DMS53 treated with DMSO at 0.1 percent for 48 hours (cell line): ENCODE data around the gene TSPAN5.
"Not testable (repeated sequence)": the region's sequence is repeated elsewhere in the genome, so short reads cannot be mapped to it uniquely, and the experiment has no call there.

Experiments
- DNase-seq: peaks from one replicate; lab custom pipeline; 2025; ENCODE audit not compliant: unreplicated experiment; lab: John Stamatoyannopoulos, UW

The TSPAN5 gene

DNA sequence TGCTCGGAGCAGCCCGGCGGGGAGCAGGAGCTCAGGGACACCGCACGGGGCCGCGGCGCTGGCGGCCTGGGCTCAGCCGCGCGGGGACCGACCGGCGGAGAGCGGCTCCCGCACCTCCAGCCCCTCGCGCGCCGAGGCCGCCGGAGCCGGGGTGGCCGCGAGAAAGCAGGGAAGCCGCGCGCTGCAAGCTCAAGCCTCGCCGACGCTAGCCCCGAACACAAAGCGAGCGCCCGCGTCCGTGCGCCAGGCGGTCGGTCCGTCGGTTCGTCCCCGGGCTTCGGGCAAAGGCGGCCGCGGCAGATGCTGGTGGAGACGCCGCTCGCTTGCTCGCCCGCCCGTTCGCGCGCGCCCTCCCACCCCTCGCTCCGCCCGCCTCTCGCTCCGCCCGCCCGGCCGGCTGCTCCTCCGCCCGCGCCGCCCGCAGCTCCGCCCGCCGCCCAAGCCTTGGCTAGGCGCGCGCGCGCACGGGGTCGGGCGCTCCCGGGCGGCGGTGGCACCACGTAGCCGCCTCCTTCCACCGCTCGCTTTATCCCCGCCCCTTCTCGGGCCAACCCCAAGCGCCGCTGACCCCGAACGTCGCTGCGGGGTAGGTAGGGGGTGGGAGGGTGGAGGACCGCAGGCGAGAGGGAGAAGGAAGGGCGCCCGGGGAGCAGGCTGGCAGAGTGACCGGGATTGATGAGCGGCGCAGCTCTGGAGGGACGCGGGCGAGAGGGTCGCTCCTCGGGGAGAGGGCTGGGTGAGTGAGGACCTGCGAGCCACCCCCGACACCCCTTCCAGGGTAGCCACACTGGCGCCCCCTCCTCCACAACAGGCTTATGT lies at the start of gene TSPAN5:
TSPAN5 (minus strand) TSS at position 325 of the 819 bp plus-strand sequence.
- DNase-seq, result peak; percentile 57

DNA sequence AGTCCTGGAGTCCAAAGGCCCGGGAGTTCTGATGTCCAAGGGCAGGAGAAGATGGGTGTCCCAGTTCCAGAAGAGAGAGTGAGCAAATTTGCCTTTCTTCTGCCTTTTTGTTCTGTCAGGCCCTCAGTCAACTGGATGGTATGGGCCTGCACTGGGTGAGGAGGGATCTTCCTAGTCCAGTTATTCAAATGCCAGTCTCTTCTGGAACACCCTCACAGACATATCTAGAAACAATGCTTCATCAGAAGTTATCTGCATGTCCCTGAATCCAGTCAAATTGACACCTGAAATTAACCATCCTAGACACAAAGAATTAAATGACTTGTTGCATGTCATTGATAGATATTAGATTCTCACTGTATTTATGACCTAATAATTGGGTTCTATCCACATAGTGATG lies 48.5 kb upstream of the TSPAN5 start:
- DNase-seq, result no peak

GRCh38 chr4:98706200-98706813 lies 47.9 kb upstream of the TSPAN5 start:
- DNase-seq, result no peak

DNA sequence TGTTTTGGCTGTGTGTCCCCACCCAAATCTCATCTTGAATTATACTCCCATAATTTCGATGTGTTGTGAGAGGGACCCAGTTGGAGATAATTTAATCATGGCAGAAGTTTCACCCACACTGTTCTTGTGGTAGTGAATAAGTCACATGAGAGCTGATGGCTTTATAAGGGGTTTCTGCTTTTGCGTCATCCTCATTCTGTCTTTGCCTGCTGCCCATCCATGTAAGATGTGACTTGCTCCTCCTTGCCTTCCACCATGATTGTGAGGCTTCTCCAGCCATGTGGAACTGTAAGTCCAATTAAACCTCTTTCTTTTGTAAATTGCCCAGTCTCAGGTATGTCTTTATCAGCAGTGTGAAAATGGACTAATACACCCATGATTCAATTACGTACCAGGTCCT lies 47.2 kb upstream of the TSPAN5 start:
- DNase-seq, result not testable (repeated sequence)

- no peak for DNase-seq
Observed at GRCh38 chr4:98700656-98701055, 42.2 kb upstream of the TSPAN5 start.

DNA sequence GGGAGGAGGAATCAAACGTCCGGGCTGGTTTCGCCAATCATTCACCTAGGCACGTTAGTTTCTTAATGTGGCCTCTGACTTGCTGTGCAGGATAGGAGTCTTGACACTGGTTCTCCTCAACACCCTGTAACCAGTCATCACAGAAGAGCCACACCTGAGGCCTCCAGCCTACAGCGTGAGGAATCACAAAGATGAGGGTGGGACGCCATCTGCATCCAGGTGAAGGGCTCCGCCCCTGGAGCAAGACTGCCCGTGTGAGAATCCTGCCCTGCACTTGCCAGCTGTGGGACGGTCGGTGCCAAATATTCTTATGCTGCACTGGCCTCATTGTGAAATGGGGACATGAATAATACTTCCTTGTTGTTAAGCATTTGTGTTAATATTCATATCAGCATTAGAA lies 35.7 kb upstream of the TSPAN5 start:
- DNase-seq, result no peak

DNA sequence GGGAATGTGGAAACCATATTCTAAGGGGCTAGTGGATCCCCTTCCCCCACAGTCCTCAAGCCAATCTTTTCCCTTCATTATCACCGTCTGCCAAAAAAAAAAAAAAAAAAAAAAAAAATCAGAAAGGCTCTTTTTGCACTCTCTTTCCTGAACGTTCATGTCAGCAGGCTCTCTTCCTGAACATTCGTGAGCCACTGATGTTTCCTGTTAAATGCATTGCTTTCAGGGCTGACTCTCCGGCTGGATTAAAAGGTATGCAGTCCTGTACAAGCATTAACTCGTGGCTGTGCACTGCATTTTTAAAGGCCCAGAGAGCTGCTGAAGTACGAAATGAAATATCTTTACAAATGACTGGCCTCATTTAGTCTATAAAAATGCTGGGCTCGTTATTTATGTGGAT lies 34.0 kb upstream of the TSPAN5 start:
- no peak for DNase-seq

DNA sequence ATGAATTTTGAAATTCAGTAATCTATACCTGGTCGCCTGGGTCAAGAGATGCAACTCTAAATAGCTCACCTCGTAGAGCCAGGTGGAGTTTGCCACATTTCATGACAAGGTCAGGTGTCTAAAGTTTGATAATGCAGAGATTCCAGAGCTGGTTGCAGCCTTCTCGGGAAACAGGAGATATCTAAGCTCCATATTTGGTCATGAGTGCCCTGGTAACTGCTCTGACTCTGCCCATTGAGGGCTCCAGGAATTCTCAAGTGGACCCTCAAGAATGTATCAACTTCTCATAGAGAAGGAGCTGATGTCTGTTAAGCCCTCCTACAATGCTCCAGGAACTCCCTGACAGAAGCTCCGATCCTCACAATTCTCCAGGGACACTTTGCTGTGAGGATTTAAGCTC lies 33.2 kb upstream of the TSPAN5 start:
- DNase-seq, result no peak

DNA sequence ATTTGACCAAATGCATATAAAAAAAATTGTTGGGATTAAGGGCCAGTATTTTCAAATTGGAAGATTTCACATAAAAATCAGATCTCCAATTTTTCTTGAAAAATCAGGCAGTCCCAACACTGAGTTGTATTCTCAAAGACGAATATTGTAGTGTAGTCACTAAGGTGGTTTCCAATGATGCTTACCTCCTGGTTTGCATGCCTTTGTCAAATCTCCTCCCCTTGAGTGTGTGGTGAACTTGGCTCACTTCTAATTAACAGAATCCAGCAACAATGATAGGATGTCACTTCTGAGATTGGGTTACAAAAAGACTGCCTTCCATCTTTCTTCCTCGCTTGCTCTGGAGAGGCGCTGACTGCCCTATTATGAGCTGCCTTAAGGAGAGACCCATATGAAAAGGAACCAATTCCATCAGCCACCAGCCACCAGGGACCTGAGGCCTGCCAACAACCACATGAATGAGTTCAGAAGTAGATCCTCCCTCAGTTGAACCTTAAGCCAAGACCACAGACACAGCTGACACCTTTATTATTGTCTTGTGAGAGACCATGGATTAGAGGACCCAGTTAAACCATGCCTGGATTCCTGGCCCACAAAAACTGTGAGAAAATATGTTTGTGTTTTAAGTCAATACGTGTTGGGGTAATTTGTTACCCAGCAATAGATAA lies 31.2 kb upstream of the TSPAN5 start:
- DNase-seq, result no peak

GRCh38 chr4:98688411-98689290 lies 30.2 kb upstream of the TSPAN5 start:
- DNase-seq, result peak; percentile 1

DNA sequence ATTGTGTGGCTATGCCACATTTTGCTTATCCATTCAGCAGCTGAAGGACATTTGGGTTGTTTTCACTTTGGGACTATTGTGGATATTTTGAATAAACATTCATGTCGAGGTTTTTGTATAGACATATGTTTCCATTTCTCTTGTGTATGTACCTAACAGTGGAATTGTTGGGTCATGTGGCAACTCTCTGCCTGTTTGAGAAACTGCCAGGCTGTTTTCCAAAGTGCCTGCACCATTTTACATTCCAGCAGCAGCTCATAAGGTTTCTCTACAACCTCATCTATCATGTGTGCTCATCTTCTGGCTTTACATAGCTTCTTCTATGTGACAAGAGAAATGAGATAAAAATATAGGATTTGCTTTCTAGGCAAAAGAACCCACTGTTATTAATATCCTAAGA lies 29.5 kb upstream of the TSPAN5 start:
- DNase-seq, result no peak

- DNase-seq, result no peak
Observed at GRCh38 chr4:98686847-98687246, 28.4 kb upstream of the TSPAN5 start.

- no peak for DNase-seq
Observed at GRCh38 chr4:98686043-98686707, 27.8 kb upstream of the TSPAN5 start.

DNA sequence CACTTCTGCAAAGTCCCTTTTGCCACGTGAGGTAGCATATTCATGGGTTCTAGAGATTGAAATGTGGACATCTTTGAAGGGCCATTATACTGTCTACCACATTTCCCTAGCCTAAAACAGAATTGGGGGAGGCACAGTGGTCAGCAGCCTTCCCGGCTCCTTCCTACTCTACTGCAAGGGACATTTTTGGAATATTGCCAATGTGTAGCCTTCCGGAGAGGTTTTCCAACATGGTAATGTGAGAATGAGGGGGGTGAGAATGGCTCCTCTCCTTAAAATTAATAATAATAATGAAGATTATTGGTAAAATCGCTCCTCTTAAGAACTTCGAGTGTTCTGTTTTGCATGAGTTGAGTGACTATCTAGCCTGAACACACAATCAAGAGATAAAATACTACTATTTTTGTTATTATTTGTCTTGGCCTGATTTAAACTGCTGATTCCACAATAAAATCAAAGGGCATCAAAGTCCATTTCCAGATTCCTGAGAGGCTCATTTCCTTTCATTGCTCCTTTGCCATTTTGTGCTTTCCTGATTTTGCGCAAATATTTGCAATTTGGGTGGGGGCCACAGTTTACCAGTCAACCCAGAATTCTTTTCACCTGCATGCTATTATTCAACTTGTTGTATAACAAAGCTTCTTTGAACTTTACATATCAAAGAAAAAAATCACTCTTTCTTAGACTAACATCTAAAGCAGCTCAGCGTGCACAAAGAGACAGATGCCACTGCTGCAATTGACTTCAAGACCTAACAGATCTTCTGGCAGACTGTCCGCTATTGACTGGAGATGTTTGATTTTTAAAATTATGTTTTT lies 27.0 kb upstream of the TSPAN5 start:
- DNase-seq, result no peak

GRCh38 chr4:98682719-98683118 lies 24.3 kb upstream of the TSPAN5 start:
- no peak for DNase-seq

- no peak for DNase-seq
Observed at GRCh38 chr4:98680806-98681205, 22.4 kb upstream of the TSPAN5 start.

DNA sequence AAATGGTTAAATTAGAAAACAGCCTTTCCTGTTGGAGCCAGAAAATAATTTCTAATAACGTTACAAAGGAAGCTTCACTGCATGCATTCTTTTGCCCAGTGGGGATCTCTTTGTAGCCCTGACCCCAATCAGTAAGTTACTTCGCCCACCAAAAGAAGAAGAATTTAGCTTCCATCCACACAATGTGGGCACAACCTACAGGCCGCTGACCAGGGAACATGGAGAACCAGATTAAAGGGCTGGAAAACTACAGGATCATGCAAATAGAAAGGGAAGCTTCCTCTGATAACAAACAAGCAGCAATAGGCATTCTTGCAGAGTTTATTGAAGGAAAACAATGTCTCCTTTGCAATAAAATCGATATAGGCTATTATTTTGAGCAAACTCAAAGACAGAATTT lies 21.3 kb upstream of the TSPAN5 start:
- no peak for DNase-seq

DNA sequence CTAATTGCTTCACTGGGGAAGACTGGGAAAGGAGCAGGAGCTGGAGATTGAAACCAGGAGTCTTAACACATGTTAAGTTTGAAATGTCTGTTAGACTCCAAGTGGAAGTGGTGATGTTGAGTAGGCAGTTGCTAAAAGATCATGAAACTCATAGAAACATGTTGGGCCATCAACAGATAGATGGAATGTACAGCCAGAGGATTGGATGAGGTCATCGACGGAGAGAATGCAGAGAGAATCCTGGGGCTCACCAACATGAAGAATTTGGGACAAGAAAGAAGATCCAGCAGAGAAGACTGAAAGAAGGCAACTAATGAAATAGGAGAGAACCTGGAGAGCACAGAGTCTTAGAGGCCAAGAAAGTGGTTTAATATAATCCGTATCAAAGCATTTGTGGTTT lies 19.4 kb upstream of the TSPAN5 start:
- no peak for DNase-seq

DNA sequence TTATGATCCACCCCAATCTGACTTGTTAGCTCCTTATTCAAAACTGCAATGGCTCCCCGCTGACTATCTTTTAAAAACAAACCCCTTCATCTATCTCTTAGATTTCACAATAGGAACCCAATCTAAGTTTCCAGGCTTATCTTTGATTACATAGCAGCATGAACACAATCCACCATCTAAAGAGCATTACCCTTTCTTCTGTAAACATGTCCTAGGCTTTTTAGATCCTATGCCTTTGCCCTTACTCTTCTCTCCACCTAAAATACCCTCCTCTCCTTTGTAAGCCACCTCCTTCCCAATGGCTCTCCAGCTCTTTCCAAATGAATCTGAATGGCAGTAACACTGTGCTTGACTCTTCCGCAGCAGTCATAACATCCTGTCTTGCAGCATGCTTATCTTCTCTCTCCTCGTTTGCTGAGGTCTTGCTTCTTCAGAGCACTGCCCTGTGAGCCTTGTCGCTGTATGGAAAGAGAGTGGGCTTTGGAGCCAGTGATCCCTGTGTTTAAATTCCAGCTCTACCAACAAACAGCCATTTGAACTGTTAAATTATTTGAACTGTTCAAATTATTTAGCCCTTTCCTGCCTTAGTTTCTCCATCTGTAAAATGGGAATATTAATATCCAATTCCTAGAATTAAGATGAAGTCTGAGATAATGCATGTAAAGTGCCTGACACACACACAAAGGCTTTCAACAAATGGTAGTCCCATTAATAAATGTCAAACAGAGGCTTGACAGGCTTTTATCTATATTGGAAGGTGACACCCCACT lies 16.2 kb upstream of the TSPAN5 start:
- DNase-seq, result no peak
